SW 1271 (cell line): ENCODE measurements around the gene MRPL27.
A peak's percentile ranks its signal among the peaks of the same experiment; 100 is the strongest.

ENCODE experiments used
- DNase-seq, 2 experiments: peaks; one replicate each; lab custom pipeline; 2025; lab: John Stamatoyannopoulos, UW

Gene MRPL27

DNA sequence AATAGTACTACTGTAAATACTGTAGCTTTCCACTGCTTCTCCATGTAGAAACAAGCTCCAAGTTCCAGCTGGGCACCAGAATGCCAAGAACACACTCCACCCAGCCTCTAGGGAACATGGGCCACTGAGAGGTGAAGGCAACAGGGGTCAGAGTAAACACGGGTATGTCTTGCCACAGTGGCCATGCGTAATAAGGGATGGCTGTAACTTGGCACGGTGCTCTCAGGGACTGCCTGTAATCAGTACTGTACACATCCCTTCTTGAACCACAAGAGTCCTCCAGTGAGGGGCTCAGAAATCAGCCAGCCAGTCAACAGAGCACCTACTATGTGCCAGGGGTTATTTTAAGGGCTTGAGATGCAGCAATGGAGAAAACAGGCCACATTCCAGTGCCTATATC is 13.5 kb upstream of the MRPL27 start:
- DNase-seq = no peak

DNA sequence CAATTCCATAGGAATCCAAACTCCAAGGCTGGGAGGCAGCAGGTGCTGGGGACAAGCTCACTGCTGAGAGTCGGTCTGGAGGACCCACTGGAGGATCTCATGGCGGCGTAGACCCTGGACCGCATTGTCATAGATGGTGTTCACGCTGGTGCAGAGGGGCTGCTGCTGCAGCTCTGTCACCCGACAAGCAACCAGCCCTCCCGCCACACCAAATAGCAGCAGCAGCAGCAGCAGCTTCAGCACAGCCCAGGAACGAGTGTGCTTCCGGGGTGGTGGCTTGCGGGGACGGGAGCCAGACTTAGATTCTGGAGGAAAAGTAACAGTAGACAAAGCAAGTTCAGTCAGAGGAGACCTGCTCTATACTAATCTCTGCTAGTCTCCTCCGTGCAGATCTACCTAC is 9.9 kb upstream of the MRPL27 start:
- DNase-seq = no peak

DNA sequence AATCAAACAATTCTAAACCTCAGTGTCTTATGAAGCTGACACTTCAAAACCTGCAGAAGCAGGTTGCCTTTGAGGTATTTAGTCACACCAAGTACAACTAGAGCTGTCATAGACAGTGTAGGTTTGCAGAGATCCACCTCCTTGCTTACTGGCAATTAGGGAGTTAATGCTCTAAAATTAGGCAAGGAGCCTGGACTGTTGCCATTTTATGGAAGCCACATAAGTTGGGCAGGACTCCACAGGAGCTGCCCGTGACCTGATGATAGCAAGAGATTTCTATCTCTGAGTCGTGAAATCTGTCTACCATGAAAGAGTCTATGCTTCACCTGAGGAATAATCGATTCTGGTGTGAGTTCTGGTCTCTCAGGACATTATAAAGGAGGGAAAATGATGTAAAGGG is 8.9 kb upstream of the MRPL27 start:
- no peak for DNase-seq

DNA sequence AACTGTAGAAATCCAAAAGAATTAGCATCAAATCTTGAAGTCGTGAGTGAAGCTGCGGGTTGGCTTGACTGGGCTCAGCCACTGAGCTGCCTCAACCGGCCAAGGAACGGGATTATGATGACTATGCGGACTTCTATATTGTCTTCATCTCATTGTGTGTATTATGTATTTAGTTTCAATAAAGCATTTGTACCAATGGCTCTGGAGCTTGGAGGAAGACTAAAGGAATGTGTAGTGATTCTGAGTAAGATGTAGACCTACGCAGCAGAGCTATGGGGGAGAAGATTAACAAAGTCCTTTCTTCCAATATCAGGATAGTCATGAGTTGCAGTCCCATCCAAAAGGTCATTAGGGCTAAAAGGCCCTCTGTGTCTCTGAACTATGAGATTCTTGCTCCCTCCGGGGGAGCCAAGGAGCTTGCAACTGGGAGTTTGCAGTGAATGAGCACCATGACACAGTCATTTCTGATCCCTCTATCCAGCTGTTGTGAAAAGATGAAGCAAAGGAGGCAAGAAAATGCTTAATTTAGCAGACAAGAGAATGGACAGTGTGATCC is 8.4 kb upstream of the MRPL27 start:
- no peak for DNase-seq

DNA sequence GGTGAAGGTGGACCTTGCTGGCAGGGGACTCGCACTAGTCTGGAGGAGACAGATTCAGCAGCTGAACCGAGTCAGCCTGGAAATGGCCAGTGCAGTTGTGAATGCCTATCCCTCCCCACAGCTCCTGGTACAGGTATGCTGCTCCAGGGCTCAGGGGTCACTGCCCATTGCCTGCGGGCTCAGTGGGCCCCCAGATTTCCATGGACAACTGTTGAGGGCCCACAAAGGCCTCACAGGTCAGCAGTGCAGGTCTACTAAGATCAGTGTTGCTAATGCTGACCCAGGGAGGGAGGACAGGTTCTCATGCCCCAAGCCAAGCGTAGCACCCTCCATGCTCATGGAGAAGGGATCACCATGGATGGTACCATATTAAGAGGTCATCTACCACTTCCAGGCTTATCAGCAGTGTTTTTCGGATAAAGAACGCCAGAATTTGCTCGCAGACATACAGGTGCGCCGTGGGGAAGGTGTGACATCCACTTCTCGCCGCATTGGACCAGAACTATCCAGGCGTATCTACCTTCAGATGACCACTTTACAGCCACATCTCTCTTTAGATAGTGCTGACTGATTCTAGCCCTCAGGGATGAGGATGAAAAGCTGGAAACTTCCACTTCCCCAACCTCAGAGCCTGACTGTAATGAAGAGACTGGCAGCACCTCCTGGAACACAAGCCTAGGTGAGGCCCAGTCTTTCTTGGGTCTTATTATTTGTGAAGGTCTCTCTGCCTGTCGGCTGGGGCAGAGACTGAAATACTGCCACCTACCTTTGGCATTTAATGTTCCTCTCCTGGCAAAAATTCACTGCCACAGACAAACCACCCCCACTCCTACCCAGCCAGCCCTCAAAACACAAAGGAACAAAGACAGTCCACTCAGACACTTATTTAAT is 7.6 kb upstream of the MRPL27 start:
- DNase-seq = no peak

DNA sequence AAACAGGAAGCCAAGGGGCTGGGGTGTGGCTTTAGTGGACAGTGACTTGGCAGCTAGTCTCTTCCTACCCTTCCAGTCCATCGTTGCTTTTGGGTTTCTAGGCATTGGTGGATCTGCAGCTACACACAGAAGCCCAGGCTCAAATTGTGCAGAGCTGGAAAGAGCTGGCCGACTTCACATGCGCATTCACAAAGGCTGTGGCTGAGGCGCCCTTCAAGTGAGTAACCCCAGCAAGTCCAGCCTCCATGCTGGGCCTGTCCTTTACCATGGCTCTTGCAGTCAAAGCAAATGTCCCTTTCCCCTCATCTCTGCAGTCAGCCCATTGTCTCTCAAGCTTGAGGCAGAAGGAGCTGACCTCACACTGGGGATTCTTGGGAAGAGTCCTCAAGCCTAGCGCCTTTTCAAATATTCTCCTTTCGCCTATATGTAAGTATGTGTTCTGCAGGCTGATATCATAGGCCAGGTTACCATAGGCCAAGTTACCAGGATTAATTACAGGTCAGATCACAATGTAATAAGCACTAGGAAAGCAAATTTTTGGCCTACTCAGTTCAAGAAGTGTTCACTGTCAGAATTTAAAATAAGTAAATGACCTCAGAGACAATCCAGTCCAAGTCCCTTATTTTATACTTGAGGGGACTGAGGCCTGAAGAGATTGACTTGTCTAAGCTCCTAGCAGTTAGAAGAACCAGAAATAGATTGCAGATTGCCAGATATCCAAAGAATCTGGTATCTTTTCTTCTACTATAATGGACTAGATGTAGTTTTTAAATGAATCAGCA is 6.6 kb upstream of the MRPL27 start:
- DNase-seq = no peak

DNA sequence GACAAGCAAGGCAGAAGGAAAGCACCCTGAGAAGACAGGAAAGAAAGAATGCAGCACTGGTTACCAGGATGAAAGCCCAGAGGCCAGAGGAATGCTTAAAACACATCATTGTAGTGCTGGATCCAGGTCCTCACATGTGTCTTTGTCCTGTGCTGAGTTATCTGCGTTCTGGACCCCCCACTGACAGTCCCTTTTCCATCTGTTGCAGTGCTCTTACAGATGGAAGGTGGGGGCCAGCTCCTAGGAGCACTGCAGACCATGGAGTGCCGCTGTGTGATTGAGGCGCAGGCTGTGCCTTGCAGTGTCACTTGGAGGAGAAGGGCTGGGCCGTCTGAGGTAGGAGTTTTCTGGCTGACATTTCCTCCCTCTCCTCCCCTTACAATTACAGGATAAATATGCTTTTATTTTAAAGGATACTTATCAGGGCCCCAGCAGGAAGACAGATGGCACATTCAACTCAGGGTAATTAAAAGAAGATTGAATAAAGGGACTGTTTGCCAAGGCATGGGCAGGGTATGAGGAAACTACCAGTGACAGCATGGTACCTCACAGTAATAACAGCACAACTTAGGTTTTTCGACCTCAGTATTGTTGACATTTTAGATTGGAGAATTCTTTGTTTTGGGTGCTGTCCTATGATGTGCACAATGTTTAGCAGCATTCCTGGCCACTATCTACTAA is 3.0 kb upstream of the MRPL27 start:
- DNase-seq = no peak

DNA sequence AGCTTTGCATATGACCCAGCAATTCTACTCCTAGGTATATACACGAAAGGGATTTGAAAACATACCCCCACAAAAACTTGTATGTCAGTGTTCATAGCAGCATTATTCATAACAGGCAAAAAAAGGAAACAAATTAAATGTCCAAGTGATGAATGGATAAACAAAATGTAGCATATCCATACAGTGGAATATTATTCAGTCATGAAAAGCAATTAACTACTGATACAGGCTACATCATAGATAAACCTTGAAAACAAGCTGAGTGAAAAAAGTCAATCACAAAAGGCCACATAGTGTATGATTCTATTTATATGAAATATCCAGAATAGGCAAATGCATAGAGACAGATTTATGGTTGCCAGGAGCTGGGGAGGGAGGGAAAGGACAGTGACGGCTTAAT is 721 bp upstream of the MRPL27 start:
- DNase-seq = no peak

DNA sequence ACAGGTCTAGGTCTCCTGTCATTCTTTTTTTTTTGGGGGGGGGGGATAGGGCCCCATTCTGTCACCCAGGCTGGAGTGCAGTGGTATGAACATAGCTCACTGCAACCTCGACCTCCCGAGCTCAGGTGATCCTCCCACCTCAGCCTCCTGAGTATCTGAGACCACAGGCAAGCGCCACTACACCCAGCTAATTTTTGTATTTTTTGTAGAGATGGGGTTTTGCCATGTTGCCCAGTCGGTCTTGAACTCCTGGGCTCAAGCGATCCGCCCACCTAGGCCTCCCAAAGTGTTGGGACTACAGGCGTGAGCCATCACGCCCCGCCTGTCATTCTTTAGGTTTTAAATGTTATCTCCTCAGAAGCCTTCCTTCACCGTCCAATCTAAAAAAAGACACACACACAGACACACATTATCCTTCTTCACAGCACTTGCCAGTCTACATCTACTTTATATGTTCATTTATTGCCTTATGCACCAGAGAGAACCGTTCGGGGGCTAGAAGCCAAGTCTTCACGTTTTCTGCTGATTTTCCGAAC is 694 bp downstream of the MRPL27 start:
- DNase-seq = no peak

DNA sequence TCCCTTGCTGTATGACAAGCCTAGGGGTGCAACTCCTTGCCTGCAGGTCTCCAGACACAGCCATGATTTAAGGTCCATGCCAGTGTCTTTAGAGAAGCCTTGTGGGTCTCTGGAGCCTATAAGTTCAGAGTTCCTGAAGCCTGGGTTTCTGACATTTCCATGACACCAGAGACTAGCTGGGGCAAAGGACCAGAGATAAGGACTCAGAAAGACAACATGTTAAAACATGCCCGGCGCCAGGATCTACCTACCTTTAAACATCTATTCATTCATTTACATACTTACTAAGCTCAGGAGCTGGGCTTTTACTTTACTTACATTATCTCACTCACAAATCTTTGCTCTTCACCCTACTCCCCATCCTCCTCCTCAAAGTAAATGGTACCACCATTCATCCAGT is 1.5 kb downstream of the MRPL27 start:
- DNase-seq = no peak

DNA sequence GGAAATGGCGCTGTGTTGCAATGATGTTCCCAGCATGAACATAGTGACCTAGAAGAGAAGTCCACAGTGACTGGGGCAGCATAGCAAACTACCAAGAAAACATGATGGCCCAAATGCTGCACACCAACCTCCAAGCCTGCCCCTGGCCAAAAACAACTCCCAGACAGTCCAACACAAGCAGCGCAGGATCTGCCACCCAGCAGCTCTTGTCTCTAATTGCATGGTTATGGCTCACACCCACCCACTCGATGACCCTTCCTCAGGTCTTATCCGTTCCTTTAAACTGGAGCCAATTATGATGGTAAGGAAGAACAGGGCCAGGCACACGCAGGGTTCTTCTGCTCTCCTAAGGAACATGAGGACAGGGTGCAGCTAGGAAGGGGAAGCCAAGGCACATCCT is 2.9 kb downstream of the MRPL27 start:
- DNase-seq = no peak

DNA sequence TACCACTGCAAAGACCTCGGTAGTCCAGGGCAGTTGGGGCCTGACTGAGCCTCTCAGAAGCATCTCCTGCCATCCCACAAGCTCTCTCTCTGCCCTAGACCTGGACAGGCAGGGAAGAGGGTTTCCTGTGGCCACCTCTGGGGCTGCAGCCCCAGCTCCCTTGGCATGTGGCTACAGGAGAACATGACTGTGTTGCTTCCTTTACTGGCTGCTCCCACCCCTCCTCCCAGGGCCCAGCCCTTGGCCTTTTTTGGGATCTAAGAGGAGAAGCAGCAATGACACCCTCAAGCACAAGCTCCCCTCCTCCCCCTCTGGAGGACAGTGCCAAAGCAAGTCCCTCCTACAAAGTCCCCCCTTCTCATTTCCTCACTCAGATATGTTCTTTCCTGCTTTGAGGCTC is 5.6 kb downstream of the MRPL27 start:
- no peak for DNase-seq

DNA sequence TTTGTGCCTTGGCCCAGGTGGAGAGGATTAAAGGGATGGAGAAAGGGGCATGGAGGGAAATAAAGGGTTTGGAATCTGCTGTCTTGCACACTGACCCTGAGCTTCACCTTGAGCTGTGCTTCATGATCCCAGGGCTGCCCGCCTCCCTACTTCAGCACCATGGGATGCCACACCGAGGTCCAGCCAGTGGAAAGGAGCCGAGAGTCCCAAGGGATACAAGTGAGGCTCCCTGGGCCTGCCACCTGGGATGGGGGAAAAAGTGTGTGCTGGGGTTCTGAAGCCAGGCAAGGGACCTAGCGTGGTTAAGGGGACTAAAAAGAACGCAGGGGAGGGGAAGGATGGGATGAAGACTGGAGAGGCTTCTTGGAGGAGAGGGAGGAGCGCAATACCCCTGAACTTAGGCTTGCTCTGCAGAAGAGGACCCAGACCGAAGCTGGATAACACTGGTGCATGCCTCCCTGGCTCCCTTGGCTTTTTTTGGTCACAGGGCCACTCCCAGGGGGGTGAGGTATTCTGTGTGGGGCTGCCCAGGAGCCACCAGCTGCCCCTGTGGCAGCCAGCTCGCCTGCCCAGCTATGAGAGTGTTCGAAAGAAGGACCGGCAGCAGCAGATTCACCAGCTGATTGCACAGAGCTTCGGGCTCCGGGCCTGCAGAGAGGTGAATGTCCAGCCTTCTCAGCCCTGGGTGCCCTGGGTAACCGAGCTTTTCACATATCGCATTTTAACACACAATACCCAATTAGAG is 7.2 kb downstream of the MRPL27 start:
- no peak for DNase-seq

DNA sequence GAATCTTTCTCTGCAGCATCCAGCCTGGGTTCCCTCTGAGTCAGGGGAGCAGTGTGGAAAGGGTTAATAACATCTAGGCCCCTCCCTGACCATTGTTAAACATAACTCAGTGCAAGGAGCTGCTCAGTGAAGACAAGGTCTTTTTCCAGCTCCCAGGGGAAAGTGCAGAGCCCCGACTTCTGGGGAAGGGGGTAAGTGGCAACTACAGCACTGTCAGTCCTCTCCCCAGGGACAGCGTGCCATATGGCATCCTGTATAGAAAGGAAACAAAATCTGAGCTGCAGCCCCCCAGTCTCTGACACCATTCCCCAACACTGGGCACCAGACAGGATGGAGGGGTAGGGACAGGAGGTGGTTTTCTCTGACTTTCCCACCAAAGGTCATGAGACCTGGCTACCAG is 7.8 kb downstream of the MRPL27 start:
- no peak for DNase-seq

DNA sequence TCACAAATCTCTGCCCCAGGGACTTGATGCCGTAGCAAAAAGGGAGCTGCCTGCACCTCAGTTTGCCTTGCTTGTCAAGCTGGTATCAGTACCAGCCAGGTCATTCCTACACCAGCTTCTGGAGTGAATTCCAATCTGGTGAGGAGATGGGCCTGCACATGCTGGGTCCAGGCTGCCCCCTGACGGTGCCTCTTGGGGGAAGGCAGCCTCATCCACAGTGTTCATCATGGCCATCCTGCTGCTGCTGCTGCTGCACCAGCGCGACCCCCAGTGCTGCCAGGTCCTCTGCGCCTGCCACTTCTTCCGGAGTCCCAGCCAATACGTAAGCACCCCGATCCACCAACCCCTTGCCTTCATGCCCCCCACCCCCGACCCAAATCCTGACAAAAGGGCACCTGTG is 8.3 kb downstream of the MRPL27 start:
- no peak for DNase-seq

DNA sequence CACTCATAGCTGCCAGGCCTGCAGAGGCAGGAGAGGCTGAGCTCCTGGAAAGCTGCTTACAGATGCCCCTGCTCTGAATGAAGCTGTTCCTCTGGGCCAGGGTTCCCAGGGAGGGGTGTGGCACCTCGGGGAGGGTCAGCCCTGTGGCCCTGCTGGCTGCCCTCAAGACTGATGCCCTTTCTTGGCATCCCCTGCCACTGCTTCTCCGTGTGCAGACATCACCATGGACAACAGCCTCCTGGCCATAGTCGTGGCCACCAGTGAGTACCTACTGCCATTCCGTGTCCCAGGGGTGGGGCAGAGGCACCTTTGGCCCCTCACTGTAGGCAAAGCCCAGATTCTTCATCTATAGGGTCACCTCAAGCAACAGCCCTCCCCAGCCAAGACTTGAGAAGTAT is 8.9 kb downstream of the MRPL27 start:
- no peak for DNase-seq

DNA sequence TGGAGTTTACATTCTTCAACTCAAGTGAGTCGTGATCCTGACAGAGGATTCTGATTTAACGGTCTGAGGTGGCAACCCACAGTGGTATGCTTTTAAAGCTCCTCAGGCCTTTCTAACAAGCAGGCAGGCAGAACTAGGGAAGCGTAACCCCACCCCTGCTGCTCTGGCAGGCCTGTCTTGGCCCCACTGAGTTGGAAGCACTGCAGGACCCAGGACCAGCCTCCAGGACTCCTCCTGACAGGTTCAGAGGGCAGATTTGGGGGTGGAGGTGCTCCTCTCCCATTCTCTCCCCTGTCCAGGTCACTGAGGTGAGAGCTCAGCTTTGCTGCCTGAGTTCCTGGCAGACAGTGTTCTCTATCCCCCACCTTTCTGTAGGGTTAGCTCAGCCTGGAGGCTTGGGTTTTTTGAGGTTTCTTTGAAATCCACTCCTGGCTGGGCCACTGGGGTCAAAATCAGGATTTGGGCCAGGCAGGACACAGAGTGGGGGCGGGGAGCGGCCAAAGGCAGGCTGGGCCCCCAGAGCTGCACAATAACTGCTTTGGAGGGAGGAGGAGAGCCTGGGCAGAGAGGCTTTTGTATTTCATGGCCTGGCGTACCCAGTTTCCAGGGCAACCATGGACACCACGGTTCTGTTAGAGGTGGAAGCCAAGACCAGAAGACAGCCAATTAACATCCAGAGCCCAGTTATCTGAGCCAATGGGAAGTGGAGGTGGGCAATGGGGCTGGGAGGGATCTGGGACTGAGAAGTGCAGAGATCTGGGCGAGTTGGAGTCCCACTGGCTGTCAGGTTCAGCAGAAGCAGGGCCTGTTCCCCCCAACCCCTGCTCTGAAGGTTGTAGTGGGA is 9.5 kb downstream of the MRPL27 start:
- DNase-seq = no peak

DNA sequence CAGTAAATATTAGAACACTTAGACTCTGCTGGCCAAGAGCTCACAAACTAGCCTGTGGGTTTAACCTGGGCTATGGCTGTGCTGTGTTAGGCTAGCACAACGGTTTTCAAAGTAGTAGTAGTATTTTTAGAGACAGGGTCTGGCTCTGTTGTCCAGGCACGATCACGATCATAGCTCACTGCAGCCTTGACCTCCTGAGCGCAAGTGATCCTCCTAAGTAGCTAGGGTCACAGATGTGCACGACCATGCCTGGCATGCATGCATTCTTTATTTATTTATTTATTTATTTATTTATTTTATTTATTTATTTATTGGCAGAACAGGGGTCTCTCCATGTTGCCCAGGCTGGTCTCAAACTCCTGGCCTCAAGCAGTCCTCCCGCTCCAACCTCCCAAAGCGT is 10.3 kb downstream of the MRPL27 start:
- DNase-seq = no peak

DNA sequence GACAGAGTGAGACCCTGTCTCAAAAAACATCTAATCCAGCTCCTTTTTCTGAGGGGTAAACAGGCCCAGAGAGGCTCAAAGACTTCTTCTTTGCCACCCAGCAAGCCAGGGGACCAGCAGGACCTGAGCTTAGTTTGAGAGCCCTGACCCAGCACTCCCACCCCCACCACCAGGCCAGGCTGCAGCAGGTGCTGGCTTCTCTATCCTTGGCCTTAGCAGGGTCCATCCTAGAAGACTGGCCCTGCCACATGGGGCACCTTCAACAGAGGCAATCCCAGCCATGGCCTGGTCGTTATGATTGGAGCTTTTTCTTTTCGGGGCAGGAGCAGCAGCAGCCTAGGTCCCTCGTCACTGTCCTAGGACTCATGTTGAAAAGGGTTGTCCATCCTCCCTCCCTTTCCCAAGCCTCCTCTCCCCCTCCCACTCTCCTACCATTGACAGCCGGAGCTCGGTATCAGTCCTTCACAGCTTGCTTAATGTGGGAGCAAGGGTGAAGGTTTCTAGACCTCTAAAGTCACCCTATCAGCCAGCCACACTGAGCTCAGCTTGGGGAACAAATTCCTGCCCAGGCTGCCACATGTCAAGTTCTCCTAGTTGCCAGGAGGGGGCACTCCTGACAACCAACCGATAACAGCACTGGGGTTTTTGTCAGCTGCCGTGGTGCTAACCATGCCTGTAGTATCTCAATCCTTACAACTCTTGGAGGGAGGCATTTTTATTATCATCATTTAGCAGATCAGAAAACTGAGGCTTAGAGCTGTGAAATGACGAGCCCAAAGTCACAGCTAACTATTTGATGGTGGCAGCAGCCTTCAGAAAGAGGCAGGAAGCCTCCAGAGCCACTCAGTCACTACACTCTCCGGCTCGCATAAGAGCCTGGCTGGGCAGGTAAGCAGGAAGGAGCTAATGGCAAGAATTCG is 11.2 kb downstream of the MRPL27 start:
- DNase-seq = peak in 1 of 2 experiments; percentile 32
